Ureter (tissue), 1 donor: ENCODE data around the gene SOX2. TPM values are rescaled to one million over a fixed set of nuclear protein-coding genes. Genes with fewer than 3 reads are reported as not detected.
"Not testable (repeated sequence)": the region's sequence is repeated elsewhere in the genome, so short reads cannot be mapped to it uniquely, and the experiment has no call there.

Experiments
- DNase-seq: peaks from one replicate; pipeline ENCODE4 v3.0.0-alpha.2; 2020; ENCODE audit warnings: low spot score
- total RNA-seq: library from RNA; stranded (reverse); gene quantifications from one replicate; pipeline ENCODE4 v1.2.4, GENCODE V29; 2023
- donor health status: DM: yes; HTN: yes; CAD: no.

The SOX2 gene
- total RNA-seq, 1 donor from 2014 or later, result 0.16 TPM

GRCh38 chr3:181757694-181758306 is 46.1 kb downstream of the SOX2 start:
- no peak for DNase-seq

GRCh38 chr3:181761906-181762305 is 50.2 kb downstream of the SOX2 start:
- DNase-seq, result no peak

GRCh38 chr3:181764033-181764432 is 52.3 kb downstream of the SOX2 start:
- DNase-seq, result not testable (repeated sequence)
